Ovary (tissue), 9 donors: ENCODE data around the gene UPF2. TPM values are rescaled to one million over a fixed set of nuclear protein-coding genes. Genes with fewer than 3 reads are reported as not detected.

Experiments
- DNase-seq, 5 donors: peaks; one replicate each; pipeline ENCODE4 v3.0.0-alpha.2; 2019 to 2020
- H3K27ac ChIP-seq, 2 donors: fragments of 200-600 bp; one replicate each; pipeline versions ENCODE4 v1.5.1 to v1.8.0; 2019 to 2022
- H3K27me3 ChIP-seq: fragments of 200-600 bp; one replicate; pipeline ENCODE4 v1.8.0; 2022
- H3K36me3 ChIP-seq: fragments of 200-600 bp; sonication (generic); one replicate; pipeline ENCODE4 v1.5.1; 2019
- H3K4me1 ChIP-seq: one replicate; pipeline ENCODE4 v1.8.1; 2013; ENCODE audit warnings: mild to moderate bottlenecking, moderate library complexity; ENCODE audit not compliant: insufficient read depth
- H3K4me3 ChIP-seq: fragments of 200-600 bp; sonication (generic); one replicate; pipeline ENCODE4 v1.5.1; 2017
- H3K9me3 ChIP-seq, 2 donors: fragments of 200-600 bp in 1 of 2; sonication (generic) in 1 of 2; one replicate each; pipeline versions ENCODE4 v1.5.1 to v1.8.1; 2013 to 2019; ENCODE audit warnings: mild to moderate bottlenecking in 1 of 2, moderate library complexity in 1 of 2
- CTCF ChIP-seq, 3 donors: fragments of 450-650 bp in 2 of 3; fragments of 200-600 bp in 1 of 3; IDR thresholded peaks; one replicate each; pipeline versions ENCODE4 v1.5.1 to v1.8.0; 2016 to 2022; ENCODE audit warnings: antibody characterized with exemption in 3 of 3, mild to moderate bottlenecking in 1 of 3
- EP300 ChIP-seq: sonication (generic); formaldehyde crosslinking; IDR thresholded peaks from one replicate; pipeline ENCODE4 v1.6.1; 2017; ENCODE audit warnings: antibody characterized with exemption
- POLR2A ChIP-seq: fragments of 450-650 bp; IDR thresholded peaks from one replicate; pipeline ENCODE4 v1.6.1; 2017; ENCODE audit warnings: antibody characterized with exemption, mild to moderate bottlenecking, moderate library complexity
- WGBS, 3 donors: extraction: QIAGEN DNeasy Blood & Tissue Kit in 1 of 3; methylation state at CpG; one replicate each; pipeline versions ENCODE4 v1.1.5 to v1.1.7; 2013 to 2017; 5-methylcytosine and 5-hydroxymethylcytosine counted together
- intact Hi-C, 4 donors: fragments of 100-400 bp; cut with DNase I; formaldehyde crosslinking; loops; one replicate each; pipeline versions ENCODE4 v1.11.0 to v1.15.1; 2022 to 2023
- polyA plus RNA-seq, 2 donors: library from polyadenylated mRNA; stranded (reverse); fragments of 200-250 nt in 1 of 2; fragments of 350-450 nt in 1 of 2; fragmentation: Illumina TruSeq in 1 of 2; extraction: RNeasy Lipid Tissue Mini Kit (QIAGEN cat#74804) in 1 of 2; gene quantifications; one replicate each; pipeline ENCODE4 v1.2.3, GENCODE V29; 2013 to 2014
- total RNA-seq, 7 donors: library from RNA; depleted of rRNA in 2 of 7; stranded (reverse); fragments of >200 nt in 2 of 7; fragmentation: NEBNext Ultra II Directional in 3 of 7; extraction: Animal tissue kit (Norgen Biotek cat#: 25700) in 3 of 7; gene quantifications; one replicate each; pipeline versions ENCODE4 v1.1.0 to v1.2.4, GENCODE V29; 2016 to 2023
- donor health status: DM: no; HTN: no; CAD: no; lungs with moderate emphysema.
- donor health status: DM: no; HTN: no; CAD: no.
- donor health status: Bipolar disorder and iron deficiency.
- donor health status: DM: yes; HTN: yes; CAD: no.
- donor health status: DM: no; HTN: no; CAD: no.
- donor health status: DM: yes; HTN: yes; CAD: no.

Gene UPF2
- total and polyA plus RNA-seq, 9 donors, result 12.5 to 22.9 (median 19.6) TPM

DNA sequence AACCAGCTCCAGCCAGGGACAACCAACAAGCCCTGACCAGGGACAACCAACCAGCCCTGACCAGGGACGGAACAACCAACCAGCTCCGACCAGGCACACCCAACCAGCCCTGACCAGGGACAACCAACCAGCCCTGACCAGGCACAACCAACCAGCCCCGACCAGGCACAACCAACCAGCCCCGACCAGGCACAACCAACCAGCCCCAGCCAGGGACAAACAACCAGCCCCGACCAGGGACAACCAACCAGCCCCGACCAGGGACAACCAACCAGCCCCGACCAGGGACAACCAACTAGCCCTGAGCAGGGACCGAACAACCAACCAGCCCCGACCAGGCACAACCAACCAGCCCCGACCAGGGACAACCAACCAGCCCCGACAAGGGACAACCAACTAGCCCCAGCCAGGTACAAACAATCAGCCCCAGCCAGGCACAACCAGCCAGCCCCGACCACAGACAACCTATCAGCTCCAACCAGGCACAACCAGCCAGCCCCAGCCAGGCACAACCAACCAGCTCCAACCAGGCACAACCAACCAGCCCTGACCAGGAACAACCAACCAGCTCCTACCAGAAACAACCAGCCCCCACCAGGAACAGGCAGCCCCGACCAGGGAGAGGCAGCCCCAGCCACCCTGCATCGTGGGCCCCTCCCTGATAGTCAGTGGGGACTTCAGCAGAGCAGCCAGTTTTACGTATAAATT is 163.1 kb downstream of the UPF2 start:
- H3K27me3 ChIP-seq, result no peaks in the 10 kb centered on the region

DNA sequence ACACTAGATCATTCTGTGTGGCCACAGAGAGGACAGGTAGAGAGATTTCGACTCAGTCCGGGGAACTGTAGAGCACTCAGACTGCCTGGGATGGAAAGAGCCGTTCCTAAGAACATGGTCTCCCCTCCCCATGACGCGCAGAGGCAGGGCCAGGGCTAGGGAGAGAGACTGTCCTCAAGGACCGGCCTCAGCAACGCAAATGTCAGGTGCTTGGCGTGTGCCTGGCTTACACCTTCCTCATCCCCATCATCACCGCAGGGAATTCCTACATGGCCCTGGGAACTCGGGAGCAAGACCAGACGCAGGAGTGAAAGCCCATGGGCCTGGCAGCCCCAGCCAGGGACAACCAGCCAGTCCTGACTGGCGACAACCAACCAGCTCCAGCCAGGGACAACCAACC is 163.8 kb downstream of the UPF2 start:
- WGBS, 3 donors, result 86 to 93% (median 89%) methylated on average over 12 of the region's 12 CpGs
- no peak overlapping the region for H3K4me3 ChIP-seq
- H3K4me1 ChIP-seq, result peaks cover 3% of the 10 kb centered on the region
- no peak for DNase-seq
- H3K36me3 ChIP-seq, result no peaks in the 10 kb centered on the region
- TF ChIP-seq CTCF (IDR thresholded peaks at IDR 0.05) (no peak), EP300 (no peak), POLR2A (no peak)
- H3K9me3 ChIP-seq, result no peaks in the 10 kb centered on the region
- no peak overlapping the region for H3K27ac ChIP-seq
- intact Hi-C loops, result no loop called here
- H3K27me3 ChIP-seq, result no peaks in the 10 kb centered on the region

More for the DNA sequence above, 163.1 kb downstream of the UPF2 start:
- Histone ChIP-seq H3K4me1 (peaks cover 3% of the 10 kb centered on the region), H3K27ac (no peak overlapping the region), H3K36me3 (no peaks in the 10 kb centered on the region), H3K9me3 (no peaks in the 10 kb centered on the region), H3K4me3 (no peak overlapping the region)
- no peak for TF ChIP-seq EP300
- no peak for TF ChIP-seq CTCF (IDR thresholded peaks at IDR 0.05)
- no peak for TF ChIP-seq POLR2A
- intact Hi-C loops, result no loop called here
- no peak for DNase-seq
- WGBS, 3 donors, result 87 to 91% (median 88%) methylated on average over 15 of the region's 15 CpGs

DNA sequence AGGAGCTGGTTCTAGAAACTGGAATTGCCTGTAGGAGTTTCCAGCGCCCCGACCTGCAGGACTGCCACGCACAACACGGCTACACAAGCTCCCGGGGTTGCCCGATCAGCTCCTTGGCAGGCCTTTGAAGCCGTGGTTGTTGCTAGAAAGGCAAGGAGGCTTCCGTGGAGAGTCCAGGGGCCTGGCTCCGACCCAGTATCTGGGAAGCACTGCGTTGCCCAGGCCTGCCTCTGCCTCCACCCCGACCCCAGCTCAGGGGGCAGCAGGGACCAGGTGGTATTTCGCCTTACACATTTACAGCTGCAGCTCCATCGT is 165.1 kb downstream of the UPF2 start:
- peaks cover 3% of the 10 kb centered on the region for H3K4me1 ChIP-seq
- no peak for TF ChIP-seq EP300
- TF ChIP-seq CTCF (IDR thresholded peaks at IDR 0.05), result no peak
- no peak for TF ChIP-seq POLR2A
- no peaks in the 10 kb centered on the region for H3K9me3 ChIP-seq
- intact Hi-C loops, result no loop called here
- no peaks in the 10 kb centered on the region for H3K36me3 ChIP-seq
- 79 to 85% (median 82%) methylated on average over 13 of the region's 13 CpGs for WGBS, 3 donors
- no peaks in the 10 kb centered on the region for H3K27me3 ChIP-seq
- no peak overlapping the region for H3K27ac ChIP-seq
- no peak overlapping the region for H3K4me3 ChIP-seq
- DNase-seq, result no peak

DNA sequence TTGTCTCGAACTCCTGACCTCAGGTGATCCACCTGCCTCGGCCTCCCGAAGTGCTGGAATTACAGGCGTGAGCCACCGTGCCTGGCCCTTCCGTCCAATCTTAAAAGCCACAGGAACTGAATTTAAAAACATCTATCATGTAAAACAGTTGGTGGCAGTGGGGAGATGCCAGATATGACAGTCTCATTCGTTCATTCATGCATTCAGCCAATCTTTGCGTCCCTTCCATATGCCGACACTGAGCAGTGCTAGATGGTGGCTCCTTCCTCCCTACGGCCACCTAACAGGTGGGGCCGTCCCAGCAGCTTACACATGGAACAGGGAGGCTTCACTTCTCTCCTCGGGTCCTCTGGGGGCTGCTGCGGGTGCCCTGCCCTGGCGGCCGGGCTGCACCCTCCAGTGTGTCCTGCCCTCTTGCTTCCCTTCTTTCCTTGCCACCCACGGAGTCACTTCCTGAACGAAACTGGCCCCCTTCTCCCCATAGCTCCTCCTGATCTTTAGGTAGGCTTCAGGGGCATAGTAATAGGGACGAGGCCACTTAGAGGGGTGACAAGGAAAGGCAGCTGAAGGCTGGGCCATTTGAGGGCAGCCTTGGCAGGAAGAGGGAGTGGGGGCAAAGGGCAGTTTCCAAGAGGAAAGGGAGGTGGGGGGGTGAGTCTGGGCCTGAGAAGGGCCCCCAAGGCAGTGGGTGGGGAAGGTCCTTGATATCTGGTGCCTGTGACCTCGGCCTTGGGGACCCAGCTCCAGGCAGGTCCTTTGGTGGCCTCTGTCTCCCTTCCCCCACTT is 165.6 kb downstream of the UPF2 start:
- Histone ChIP-seq H3K9me3 (no peaks in the 10 kb centered on the region), H3K27me3 (no peaks in the 10 kb centered on the region), H3K36me3 (no peaks in the 10 kb centered on the region), H3K27ac (no peak overlapping the region), H3K4me1 (peaks cover 3% of the 10 kb centered on the region), H3K4me3 (no peak overlapping the region)
- no peak for DNase-seq
- intact Hi-C loops, result no loop called here
- TF ChIP-seq POLR2A, result no peak
- no peak for TF ChIP-seq EP300
- 93 to 95% (median 94%) methylated on average over 19 of the region's 19 CpGs for WGBS, 3 donors

DNA sequence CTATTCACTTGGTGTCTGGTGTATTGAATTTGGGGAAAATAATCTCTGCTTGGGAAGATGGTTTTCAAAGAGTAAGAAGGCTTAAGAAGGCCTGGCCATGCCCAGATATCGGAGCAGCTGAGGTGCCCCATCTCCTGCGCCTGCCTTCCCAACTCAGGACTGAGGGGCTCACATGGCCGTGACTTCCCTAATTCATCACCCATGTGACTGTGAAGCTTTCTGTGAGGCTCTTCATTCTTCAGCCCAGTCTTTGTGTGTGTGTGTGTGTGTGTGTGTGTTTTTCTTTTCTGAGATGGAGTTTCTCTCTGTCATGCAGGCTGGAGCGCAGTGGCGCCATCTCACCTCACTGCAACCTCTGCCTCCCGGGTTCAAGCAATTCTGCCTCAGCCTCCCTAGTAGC is 166.3 kb downstream of the UPF2 start:
- H3K9me3 ChIP-seq, result no peaks in the 10 kb centered on the region
- H3K27ac ChIP-seq, result no peak overlapping the region
- DNase-seq, result no peak
- H3K27me3 ChIP-seq, result no peaks in the 10 kb centered on the region
- no peaks in the 10 kb centered on the region for H3K36me3 ChIP-seq
- TF ChIP-seq EP300, result no peak
- no peak for TF ChIP-seq POLR2A
- TF ChIP-seq CTCF (IDR thresholded peaks at IDR 0.05), result no peak
- WGBS, 3 donors, result 95 to 96% (median 96%) methylated on average over 6 of the region's 6 CpGs
- peaks cover 3% of the 10 kb centered on the region for H3K4me1 ChIP-seq
- H3K4me3 ChIP-seq, result no peak overlapping the region
- intact Hi-C loops, result no loop called here
